Adrenal gland (tissue), 12 donors: ENCODE data around the gene CKAP2L. TPM values are rescaled to one million over a fixed set of nuclear protein-coding genes. Genes with fewer than 3 reads are reported as not detected.

ENCODE experiments used
- DNase-seq, 7 donors: peaks; one replicate each; pipeline ENCODE4 v3.0.0-alpha.2; 2019 to 2020
- H3K27ac ChIP-seq, 5 donors: fragments of 200-600 bp; sonication (generic) in 4 of 5; 1 replicate in 3 of 5; 2 replicates in 2 of 5; pipeline versions ENCODE4 v1.5.1 to v1.8.0; 2016 to 2020; ENCODE audit warnings: mild to moderate bottlenecking in 1 of 5
- H3K27me3 ChIP-seq: fragments of 200-600 bp; 2 replicates; pipeline ENCODE4 v1.8.0; 2021
- H3K36me3 ChIP-seq, 2 donors: fragments of 200-600 bp; replicated peaks in 1 of 2; 1 replicate in 1 of 2; 2 replicates in 1 of 2; pipeline versions ENCODE4 v1.5.1 to v1.8.0; 2018 to 2022
- H3K4me1 ChIP-seq, 2 donors: fragments of 200-600 bp; replicated peaks in 1 of 2; 1 replicate in 1 of 2; 2 replicates in 1 of 2; pipeline versions ENCODE4 v1.5.1 to v1.8.0; 2018 to 2021
- H3K4me3 ChIP-seq, 4 donors: fragments of 200-600 bp; sonication (generic) in 3 of 4; one replicate each; pipeline ENCODE4 v1.5.1; 2016 to 2018
- H3K9me3 ChIP-seq, 3 donors: fragments of 200-600 bp; sonication (generic) in 1 of 3; replicated peaks in 1 of 3; 1 replicate in 2 of 3; 2 replicates in 1 of 3; pipeline versions ENCODE4 v1.5.1 to v1.8.0; 2016 to 2021
- POLR2A ChIP-seq, 2 donors: fragments of 450-650 bp; IDR thresholded peaks; one replicate each; pipeline ENCODE4 v1.6.1; 2017; ENCODE audit warnings: antibody characterized with exemption in 2 of 2, mild to moderate bottlenecking in 2 of 2, moderate library complexity in 1 of 2
- WGBS, 4 donors: extraction: QIAGEN DNeasy Blood & Tissue Kit in 2 of 4; methylation state at CpG; one replicate each; pipeline versions ENCODE4 v1.1.5 to v1.1.7; 2013 to 2017; 5-methylcytosine and 5-hydroxymethylcytosine counted together
- intact Hi-C, 2 donors: fragments of 100-400 bp; cut with DNase I; formaldehyde crosslinking; loops; one replicate each; pipeline versions ENCODE4 v1.14.1 to v1.15.0; 2022 to 2023
- polyA plus RNA-seq, 3 donors: library from polyadenylated mRNA; stranded (reverse); fragments of 200-250 nt in 2 of 3; fragments of 350-450 nt in 1 of 3; fragmentation: Illumina TruSeq in 1 of 3; extraction: RNeasy Lipid Tissue Mini Kit (QIAGEN cat#74804) in 1 of 3; gene quantifications; one replicate each; pipeline ENCODE4 v1.2.3, GENCODE V29; 2013 to 2014
- total RNA-seq, 9 donors: library from RNA; depleted of rRNA in 4 of 9; stranded (reverse); fragments of >200 nt in 4 of 9; fragments of 120-200 nt in 1 of 9; fragmentation: NEBNext Ultra II Directional in 1 of 9; extraction: Animal tissue kit (Norgen Biotek cat#: 25700) in 1 of 9; gene quantifications; one replicate each; pipeline versions ENCODE4 v1.1.0 to v1.2.4, GENCODE V29; 2013 to 2023
- TF ChIP-seq, protein P1 (sequence below), 6 experiments: fragments of 450-650 bp in 4 of 6; fragments of 200-600 bp in 2 of 6; sonication (generic) in 1 of 6; IDR thresholded peaks; 1 replicate in 5 of 6; 2 replicates in 1 of 6; pipeline versions ENCODE4 v1.5.1 to v1.8.0; 2016 to 2021; ENCODE audit warnings: antibody characterized with exemption in 6 of 6, mild to moderate bottlenecking in 2 of 6, moderate library complexity in 1 of 6
- donor health status: healthy with polysubstance abuse.
- donor health status: Bipolar disorder and iron deficiency.
- donor health status: DM: yes; HTN: yes; CAD: no.
- donor health status: DM: no; HTN: no; CAD: no.
- donor health status: DM: no; HTN: no; CAD: no.
- donor health status: DM: yes; HTN: yes; CAD: no.

Gene CKAP2L
- total and polyA plus RNA-seq, 12 donors: 0.10 to 6.9 (median 0.81) TPM; not detected in 2

GRCh38 chr2:112787294-112787693 lies 22.9 kb upstream of the CKAP2L start:
- Histone ChIP-seq H3K9me3 (no peaks in the 10 kb centered on the region), H3K4me3 (no peak overlapping the region), H3K27me3 (no peaks in the 10 kb centered on the region), H3K4me1 (peaks cover 0 to 5% of the 10 kb centered on the region in 2 donors), H3K27ac (no peak overlapping the region), H3K36me3 (no peaks in the 10 kb centered on the region)
- 84 to 88% (median 86%) methylated on average over 3 of the region's 3 CpGs for WGBS, 4 donors
- DNase-seq: no peak
- intact Hi-C loops: no loop called here
- TF ChIP-seq, protein P1, sequence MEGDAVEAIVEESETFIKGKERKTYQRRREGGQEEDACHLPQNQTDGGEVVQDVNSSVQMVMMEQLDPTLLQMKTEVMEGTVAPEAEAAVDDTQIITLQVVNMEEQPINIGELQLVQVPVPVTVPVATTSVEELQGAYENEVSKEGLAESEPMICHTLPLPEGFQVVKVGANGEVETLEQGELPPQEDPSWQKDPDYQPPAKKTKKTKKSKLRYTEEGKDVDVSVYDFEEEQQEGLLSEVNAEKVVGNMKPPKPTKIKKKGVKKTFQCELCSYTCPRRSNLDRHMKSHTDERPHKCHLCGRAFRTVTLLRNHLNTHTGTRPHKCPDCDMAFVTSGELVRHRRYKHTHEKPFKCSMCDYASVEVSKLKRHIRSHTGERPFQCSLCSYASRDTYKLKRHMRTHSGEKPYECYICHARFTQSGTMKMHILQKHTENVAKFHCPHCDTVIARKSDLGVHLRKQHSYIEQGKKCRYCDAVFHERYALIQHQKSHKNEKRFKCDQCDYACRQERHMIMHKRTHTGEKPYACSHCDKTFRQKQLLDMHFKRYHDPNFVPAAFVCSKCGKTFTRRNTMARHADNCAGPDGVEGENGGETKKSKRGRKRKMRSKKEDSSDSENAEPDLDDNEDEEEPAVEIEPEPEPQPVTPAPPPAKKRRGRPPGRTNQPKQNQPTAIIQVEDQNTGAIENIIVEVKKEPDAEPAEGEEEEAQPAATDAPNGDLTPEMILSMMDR (IDR thresholded peaks at IDR 0.05): no peak
- no peak for TF ChIP-seq POLR2A (IDR thresholded peaks at IDR 0.05)

DNA sequence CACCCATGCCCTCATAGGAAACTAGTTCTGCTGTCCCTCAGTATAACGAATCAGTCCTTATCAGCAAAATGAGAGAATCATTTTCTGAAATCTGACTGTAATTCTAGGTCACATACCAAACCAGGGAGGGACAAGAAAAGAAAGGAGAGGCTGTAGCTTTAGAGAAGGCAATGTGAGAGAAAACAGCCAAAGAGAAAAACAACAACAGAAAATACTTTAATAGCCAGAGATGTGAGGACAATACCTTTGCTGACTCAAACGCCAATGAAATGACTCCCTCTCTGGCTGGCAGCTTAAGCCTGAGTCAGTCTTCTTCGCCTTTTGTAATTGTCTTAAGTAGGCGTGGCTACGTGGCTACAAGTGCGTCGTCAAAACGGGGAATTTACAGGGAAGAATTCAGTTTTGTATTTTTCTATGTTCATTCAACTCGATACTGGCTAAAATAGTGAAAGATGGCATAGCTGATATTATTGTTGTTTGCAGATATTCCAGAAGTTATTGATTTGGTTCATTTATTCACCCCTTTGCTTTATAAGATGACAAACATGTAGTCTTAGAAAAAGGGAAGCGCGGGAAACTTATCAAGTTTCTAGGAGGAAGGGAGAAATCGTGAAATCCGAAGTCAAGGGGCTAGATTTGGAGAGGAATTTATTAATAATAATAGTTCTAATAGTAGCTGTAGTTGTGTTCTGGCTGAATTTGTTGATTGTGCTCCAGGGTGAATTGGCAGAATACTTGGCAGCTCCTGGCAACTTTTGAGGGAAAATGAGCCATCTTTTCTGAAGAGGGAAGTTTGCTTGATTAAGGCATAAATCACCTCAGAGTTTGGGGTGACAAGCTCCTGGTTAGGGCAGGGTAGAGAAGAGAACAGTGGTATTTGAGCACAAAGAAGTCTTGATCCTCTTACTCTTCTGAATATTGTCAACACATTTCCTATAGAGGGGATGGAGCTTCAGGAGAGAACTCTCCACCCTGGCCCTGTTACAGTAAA lies 20.1 kb upstream of the CKAP2L start, which contains the start of gene IL1A:
IL1A (minus strand) TSS at position 295 of the 991 bp plus-strand sequence. CDS start 723 bp downstream, outside the sequence.
- H3K4me1 ChIP-seq: peaks cover 0 to 5% of the 10 kb centered on the region in 2 donors
- H3K27me3 ChIP-seq: no peaks in the 10 kb centered on the region
- intact Hi-C loops: no loop called here
- TF ChIP-seq, protein P1 (IDR thresholded peaks at IDR 0.05): no peak
- no peak for TF ChIP-seq POLR2A (IDR thresholded peaks at IDR 0.05)
- H3K9me3 ChIP-seq: no peaks in the 10 kb centered on the region
- DNase-seq: peak in 2 of 7 donors; percentile 23 to 40
- no peak within 1 kb of the TSS for H3K4me3 ChIP-seq
- no peak within 1 kb of the TSS for H3K27ac ChIP-seq
- WGBS, 4 donors: 37 to 56% (median 49%) methylated on average over 13 of the region's 13 CpGs
- H3K36me3 ChIP-seq: no peaks in the 10 kb centered on the region

DNA sequence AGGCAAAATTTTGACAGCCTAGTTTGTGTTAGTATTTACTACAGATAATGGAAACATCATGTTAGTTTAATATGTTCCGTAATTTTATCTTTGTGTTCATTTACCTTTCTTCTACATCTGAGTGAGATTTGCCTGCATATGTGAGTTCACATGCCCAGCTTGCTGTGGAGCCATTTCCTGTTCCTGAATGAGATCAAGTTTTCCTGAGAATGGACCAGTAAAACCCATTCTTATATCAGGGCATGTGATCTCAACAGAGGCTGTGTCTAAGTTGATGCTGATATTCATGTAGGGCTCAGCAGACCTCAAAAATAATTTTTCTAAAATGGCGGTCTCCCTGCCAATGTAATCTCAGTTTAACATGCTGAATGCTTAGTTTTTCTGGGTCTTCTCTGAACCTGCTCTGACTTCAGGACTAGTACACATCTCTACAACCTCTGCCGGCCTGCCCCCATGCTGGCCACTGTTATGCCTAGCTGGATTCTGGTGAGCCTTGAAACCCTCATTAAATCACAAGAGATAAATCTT lies 18.8 kb upstream of the CKAP2L start:
- H3K4me3 ChIP-seq: no peak overlapping the region
- peaks cover 0 to 5% of the 10 kb centered on the region in 2 donors for H3K4me1 ChIP-seq
- 92 to 94% (median 93%) methylated on average over 3 of the region's 3 CpGs for WGBS, 4 donors
- no peaks in the 10 kb centered on the region for H3K27me3 ChIP-seq
- no peaks in the 10 kb centered on the region for H3K36me3 ChIP-seq
- H3K27ac ChIP-seq: no peak overlapping the region
- DNase-seq: no peak
- no peak for TF ChIP-seq POLR2A (IDR thresholded peaks at IDR 0.05)
- TF ChIP-seq, protein P1 (IDR thresholded peaks at IDR 0.05): no peak
- intact Hi-C loops: no loop called here
- no peaks in the 10 kb centered on the region for H3K9me3 ChIP-seq

DNA sequence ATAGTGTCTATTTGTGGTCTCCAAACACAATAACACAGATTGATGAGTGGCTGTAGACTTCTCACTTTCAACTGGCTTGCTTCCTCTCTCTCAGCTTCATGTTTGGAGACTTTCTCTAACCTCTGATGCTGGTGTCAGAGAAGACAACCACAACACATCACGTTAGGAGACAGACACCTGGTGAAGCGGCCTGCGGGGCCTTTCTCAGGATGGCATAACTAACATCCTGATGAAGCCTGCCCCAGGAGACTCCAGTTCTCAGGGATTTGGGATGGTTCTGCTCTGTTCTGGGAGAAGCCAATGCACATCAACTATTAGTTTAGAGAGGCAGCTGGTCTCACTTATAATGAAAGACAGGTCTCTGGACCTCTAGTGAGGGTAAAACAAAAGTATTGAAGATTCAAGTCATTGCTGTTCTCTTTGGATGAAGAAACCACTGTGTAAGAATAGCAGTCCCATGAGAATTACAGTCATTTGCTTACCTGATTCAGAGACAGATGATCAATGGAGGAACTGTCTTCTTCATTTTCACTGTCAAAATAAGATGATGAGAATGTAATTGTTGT lies 17.9 kb upstream of the CKAP2L start:
- Histone ChIP-seq H3K27me3 (no peaks in the 10 kb centered on the region), H3K4me1 (peaks cover 0 to 5% of the 10 kb centered on the region in 2 donors), H3K4me3 (no peak overlapping the region), H3K9me3 (no peaks in the 10 kb centered on the region), H3K27ac (no peak overlapping the region), H3K36me3 (no peaks in the 10 kb centered on the region)
- intact Hi-C loops: no loop called here
- TF ChIP-seq, protein P1 (IDR thresholded peaks at IDR 0.05): no peak
- 81 to 95% (median 90%) methylated on average over 3 of the region's 3 CpGs for WGBS, 4 donors
- no peak for DNase-seq
